GM12878 (cell line): Measurements from ENCODE around the gene APPBP2. TPM values are rescaled to one million over a fixed set of nuclear protein-coding genes. Genes with fewer than 3 reads are reported as not detected.
A peak's percentile ranks its signal among the peaks of the same experiment; 100 is the strongest.

ENCODE experiments used
- ATAC-seq: fragments of 200-7000 bp; cut with Tn5 transposase; 3 replicates; pipeline ENCODE4 v1.9.1; 2020; ENCODE audit warnings: mild to moderate bottlenecking, moderate library complexity
- BruUV-seq: library from RNA; stranded (reverse); fragments of 400-500 nt; replicated peaks from 2 replicates; lab custom pipeline; 2021; lab: Mats Ljungman, UMichigan
- CTCF ChIA-PET: fragments of 300-600 bp; sonication (Branson Sonifier 250); formaldehyde crosslinking; extraction: SDS; loops from one replicate; lab custom pipeline; 2021; ENCODE audit warnings: inconsistent platforms; lab: Yijun Ruan, JAX
- POLR2A ChIA-PET: fragments of 350-600 bp; formaldehyde crosslinking; extraction: SDS; loops from one replicate; lab custom pipeline; 2021; ENCODE audit warnings: inconsistent platforms; lab: Charles Lee
- RAD21 ChIA-PET: fragments of 300-600 bp; sonication (Branson Sonifier 250); formaldehyde crosslinking; loops from one replicate; lab custom pipeline; 2023; ENCODE audit warnings: antibody characterized with exemption; ENCODE audit not compliant: unreplicated experiment; lab: Charles Lee
- SMC1A ChIA-PET: fragments of 300-600 bp; sonication (Branson Sonifier 250); formaldehyde crosslinking; loops from one replicate; lab custom pipeline; 2023; ENCODE audit not compliant: unreplicated experiment, uncharacterized antibody; lab: Charles Lee
- DNase-seq: peaks from one replicate; pipeline ENCODE4 v3.0.0-alpha.2; 2011; ENCODE audit warnings: low read depth, low spot score
- FAIRE-seq: peaks from 3 replicates; lab custom pipeline; 2011; peaks lifted over from hg19 to GRCh38; lab: Jason Lieb, UNC
- H2AFZ ChIP-seq: 2 replicates; pipeline ENCODE4 v1.6.0; 2011; ENCODE audit warnings: low read depth, low read length, control low read depth; ENCODE audit not compliant: control insufficient read depth
- H3K27ac ChIP-seq: 2 replicates; pipeline ENCODE4 v1.5.1; 2011; ENCODE audit warnings: control low read depth; ENCODE audit not compliant: control insufficient read depth, insufficient read depth
- H3K27me3 ChIP-seq, 2 experiments: replicated peaks in 1 of 2; 2 replicates each; pipeline versions ENCODE4 v1.6.0 to v1.6.1; 2011; ENCODE audit warnings: low read length in 1 of 2; ENCODE audit not compliant: control insufficient read depth in 2 of 2, insufficient read depth in 2 of 2
- H3K36me3 ChIP-seq, 2 experiments: 2 replicates each; pipeline ENCODE4 v1.5.1; 2011; ENCODE audit warnings: low read length in 1 of 2; ENCODE audit not compliant: control insufficient read depth in 2 of 2, insufficient read depth in 2 of 2
- H3K4me1 ChIP-seq: 2 replicates; pipeline ENCODE4 v1.6.1; 2011; ENCODE audit warnings: mild to moderate bottlenecking, low read length, moderate library complexity, mixed read lengths; ENCODE audit not compliant: control insufficient read depth, insufficient read depth
- H3K4me2 ChIP-seq: 2 replicates; pipeline ENCODE4 v1.6.0; 2011; ENCODE audit warnings: control low read depth; ENCODE audit not compliant: control insufficient read depth, insufficient read depth
- H3K4me3 ChIP-seq: fragments of 200-600 bp; sonication (generic); 2 replicates; pipeline ENCODE4 v1.5.1; 2016
- H3K79me2 ChIP-seq: 2 replicates; pipeline ENCODE4 v1.6.0; 2011; ENCODE audit warnings: low read length; ENCODE audit not compliant: control insufficient read depth, insufficient read depth
- H3K9ac ChIP-seq: 2 replicates; pipeline ENCODE4 v1.8.0; 2011; ENCODE audit warnings: low read length, control low read depth, mixed read lengths; ENCODE audit not compliant: control insufficient read depth, insufficient read depth
- H3K9me3 ChIP-seq: replicated peaks from 3 replicates; pipeline ENCODE4 v1.5.1; 2011; ENCODE audit warnings: mild to moderate bottlenecking, low read length; ENCODE audit not compliant: control insufficient read depth, insufficient read depth
- H4K20me1 ChIP-seq: 2 replicates; pipeline ENCODE4 v1.6.0; 2011; ENCODE audit not compliant: control insufficient read depth, insufficient read depth
- CHD2 ChIP-seq: IDR thresholded peaks from 2 replicates; pipeline ENCODE4 v1.6.1; 2011; ENCODE audit warnings: low read depth, low read length, improper control_type of control experiment, borderline replicate concordance
- EP300 ChIP-seq, 2 experiments: fragments of 150-350 bp in 1 of 2; IDR thresholded peaks; 2 replicates each; pipeline ENCODE4 v1.6.1; 2011 to 2012; ENCODE audit warnings: low read depth in 2 of 2, low read length in 2 of 2, borderline replicate concordance in 1 of 2, improper control_type of control experiment in 1 of 2, inconsistent platforms in 1 of 2; ENCODE audit not compliant: control insufficient read depth in 1 of 2
- HCFC1 ChIP-seq: fragments of 150-350 bp; IDR thresholded peaks from 2 replicates; pipeline ENCODE4 v1.6.1; 2014; ENCODE audit warnings: low read length
- HDAC2 ChIP-seq: fragments of 200-600 bp; sonication (generic); IDR thresholded peaks from 2 replicates; pipeline ENCODE4 v1.6.1; 2017
- HDGF ChIP-seq: fragments of 450-650 bp; IDR thresholded peaks from 2 replicates; pipeline ENCODE4 v1.6.1; 2016; ENCODE audit warnings: antibody characterized with exemption
- KLF5 ChIP-seq: fragments of 450-650 bp; IDR thresholded peaks from 2 replicates; pipeline ENCODE4 v1.6.1; 2014; ENCODE audit warnings: mild to moderate bottlenecking; ENCODE audit not compliant: partially characterized antibody
- MEF2A ChIP-seq: IDR thresholded peaks from 2 replicates; pipeline ENCODE4 v1.6.1; 2011; ENCODE audit warnings: low read depth, mild to moderate bottlenecking, low read length, moderate library complexity; ENCODE audit not compliant: insufficient read depth
- MTA2 ChIP-seq: fragments of 450-650 bp; IDR thresholded peaks from 2 replicates; pipeline ENCODE4 v1.6.1; 2016; ENCODE audit warnings: low read depth, mild to moderate bottlenecking, moderate library complexity
- MTA3 ChIP-seq: IDR thresholded peaks from 2 replicates; pipeline ENCODE4 v1.6.1; 2012; ENCODE audit warnings: low read length, inconsistent platforms, borderline replicate concordance
- NFIC ChIP-seq: IDR thresholded peaks from 2 replicates; pipeline ENCODE4 v1.6.1; 2012; ENCODE audit warnings: low read depth, mild to moderate bottlenecking, inconsistent platforms, low read length, moderate library complexity
- NFXL1 ChIP-seq: fragments of 450-650 bp; IDR thresholded peaks from 2 replicates; pipeline ENCODE4 v1.6.1; 2017; ENCODE audit warnings: antibody characterized with exemption, mild to moderate bottlenecking, borderline replicate concordance
- NR2C1 ChIP-seq: fragments of 450-650 bp; IDR thresholded peaks from 2 replicates; pipeline ENCODE4 v1.6.1; 2017; ENCODE audit warnings: antibody characterized with exemption, mild to moderate bottlenecking, moderate library complexity
- PML ChIP-seq: IDR thresholded peaks from 2 replicates; pipeline ENCODE4 v1.6.1; 2012; ENCODE audit warnings: low read length, inconsistent platforms
- SUPT20H ChIP-seq: IDR thresholded peaks from 2 replicates; pipeline ENCODE4 v1.6.1; 2011; ENCODE audit warnings: low read depth, mild to moderate bottlenecking, low read length, moderate library complexity, borderline replicate concordance; ENCODE audit not compliant: control insufficient read depth
- ZBED1 ChIP-seq: IDR thresholded peaks from 2 replicates; pipeline ENCODE4 v1.6.1; 2016; ENCODE audit warnings: borderline replicate concordance
- WGBS: methylation state at CpG from one replicate; pipeline ENCODE4 v1.1.6; 2016; ENCODE audit warnings: low lambda C conversion rate; ENCODE audit not compliant: insufficient replicate concordance, insufficient coverage; ENCODE audit errors: missing lambda C conversion rate; 5-methylcytosine and 5-hydroxymethylcytosine counted together
- in situ Hi-C: fragments of 300-500 bp; cut with MboI; formaldehyde crosslinking; loops from 9 replicates; pipeline ENCODE4 v1.14.3; 2018; ENCODE audit warnings: mixed read lengths
- intact Hi-C: fragments of 100-400 bp; cut with micrococcal nuclease; formaldehyde crosslinking; loops from one replicate; pipeline ENCODE4 v1.14.2; 2022; ENCODE audit not compliant: unreplicated experiment
- polyA plus RNA-seq, 11 experiments: library from polyadenylated mRNA; depleted of rRNA in 4 of 11; unstranded in 6 of 11; stranded (reverse) in 5 of 11; fragments of >200 nt; fragmentation: Nextera tagmentation in 4 of 11; fragmentation: Illumina TruSeq in 1 of 11; extraction: Ambion mirVana in 4 of 11; extraction: Trizol in 1 of 11; gene quantifications; 1 replicate in 1 of 11; 2 replicates in 10 of 11; pipeline versions ENCODE4 v1.2.1 to v1.2.3, GENCODE V29; 2011 to 2016; ENCODE audit warnings: inconsistent platforms in 2 of 11, missing spikeins in 2 of 11, low read depth in 1 of 11
- total RNA-seq, 4 experiments: library from RNA; depleted of rRNA in 3 of 4; stranded (reverse); fragments of >200 nt in 3 of 4; fragmentation: Illumina TruSeq in 1 of 4; extraction: Trizol in 1 of 4; gene quantifications; 2 replicates each; pipeline versions ENCODE4 v1.2.1 to v1.2.3, GENCODE V29; 2013 to 2021
- TF ChIP-seq, protein P1 (sequence below): IDR thresholded peaks from 2 replicates; pipeline ENCODE4 v1.6.1; 2011; ENCODE audit warnings: low read depth, low read length, improper control_type of control experiment, borderline replicate concordance
- TF ChIP-seq, protein P2 (sequence below): fragments of 450-650 bp; conservative IDR thresholded peaks from 2 replicates; pipeline ENCODE4 v1.6.1; 2017; ENCODE audit warnings: mild to moderate bottlenecking, moderate library complexity
- TF ChIP-seq, protein P3 (sequence below): IDR thresholded peaks from 2 replicates; pipeline ENCODE4 v1.6.1; 2012; ENCODE audit warnings: low read depth, low read length, improper control_type of control experiment

Gene APPBP2
- total and polyA plus RNA-seq, 10 of the 15 experiments (the other 5 are each of a cell fraction or from before 2014, with no cell fraction given): 4.3 to 30.8 (median 13.1) TPM

DNA sequence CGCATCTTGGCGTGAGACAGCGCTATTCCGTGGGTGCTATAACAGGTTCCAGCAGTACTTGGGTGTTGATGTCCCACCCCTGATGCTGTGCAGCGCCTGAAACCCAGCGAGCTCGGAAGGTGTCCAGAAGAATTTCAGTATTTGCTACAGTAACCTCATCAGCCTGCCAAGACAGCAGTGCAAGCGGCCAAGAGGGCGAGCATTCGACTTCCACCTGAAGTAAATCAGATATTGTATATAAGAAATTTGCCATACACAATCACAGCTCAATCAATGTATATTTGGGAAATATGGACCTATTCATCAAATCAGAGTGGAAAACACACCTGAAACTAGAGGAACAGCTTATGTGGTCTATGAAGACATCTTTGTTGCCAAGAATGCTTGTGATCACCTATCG, 13.0 kb downstream of the APPBP2 start:
- WGBS: 98% methylated on average over 11 of the region's 11 CpGs
- FAIRE-seq: no peak

DNA sequence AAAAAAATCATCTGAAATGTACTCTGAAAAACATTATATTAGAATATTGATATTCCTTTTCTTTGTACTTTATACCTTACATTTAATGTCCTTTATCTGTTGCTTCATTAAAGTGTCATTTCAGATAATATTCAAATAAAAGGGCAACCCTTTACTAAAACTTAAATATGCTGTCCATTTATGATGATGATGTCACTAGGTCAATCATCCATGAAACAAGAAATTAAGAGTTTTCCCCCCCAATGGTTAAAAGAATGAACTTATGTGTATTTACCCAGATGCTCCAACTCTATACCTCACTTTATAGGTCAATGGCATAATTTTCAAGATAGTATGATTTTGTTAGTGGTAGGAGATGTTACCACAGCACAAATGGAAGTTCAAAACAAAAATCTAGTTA, 15.3 kb downstream of the APPBP2 start:
- BruUV-seq: no TSS peak
- ATAC-seq (no peak), FAIRE-seq (no peak), DNase-seq (no peak)
- H3K4me3 ChIP-seq: no peak overlapping the region
- H4K20me1 ChIP-seq: peaks cover 9% of the 10 kb centered on the region; the same call in 1 of the 2 replicates
- SMC1A ChIA-PET: no interaction called here
- intact Hi-C loops: no loop called here
- peaks cover 12% of the 10 kb centered on the region for H3K79me2 ChIP-seq
- POLR2A ChIA-PET: no interaction called here
- CTCF ChIA-PET: no interaction called here
- no peak overlapping the region for H2AFZ ChIP-seq
- no peaks in the 10 kb centered on the region for H3K27me3 ChIP-seq
- H3K4me1 ChIP-seq: no peaks in the 10 kb centered on the region
- H3K9ac ChIP-seq: no peak overlapping the region
- no peak overlapping the region for H3K27ac ChIP-seq
- no peaks in the 10 kb centered on the region for H3K9me3 ChIP-seq
- in situ Hi-C loops: no loop called here
- no peak overlapping the region for H3K4me2 ChIP-seq
- H3K36me3 ChIP-seq: peaks cover 0 to 11% of the 10 kb centered on the region in 2 experiments; a peak in 2 of 4 replicates
- RAD21 ChIA-PET: no interaction called here
- TF ChIP-seq, protein P1, sequence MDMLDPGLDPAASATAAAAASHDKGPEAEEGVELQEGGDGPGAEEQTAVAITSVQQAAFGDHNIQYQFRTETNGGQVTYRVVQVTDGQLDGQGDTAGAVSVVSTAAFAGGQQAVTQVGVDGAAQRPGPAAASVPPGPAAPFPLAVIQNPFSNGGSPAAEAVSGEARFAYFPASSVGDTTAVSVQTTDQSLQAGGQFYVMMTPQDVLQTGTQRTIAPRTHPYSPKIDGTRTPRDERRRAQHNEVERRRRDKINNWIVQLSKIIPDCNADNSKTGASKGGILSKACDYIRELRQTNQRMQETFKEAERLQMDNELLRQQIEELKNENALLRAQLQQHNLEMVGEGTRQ: no peak
- TF ChIP-seq EP300 (IDR thresholded peaks at IDR 0.05; ENCODE audit: borderline replicate concordance in 1 of 2, control insufficient read depth in 1 of 2, low read depth in 2 of 2, low read length in 2 of 2): no peak
- no peak for TF ChIP-seq MEF2A
- TF ChIP-seq MTA2: no peak
- TF ChIP-seq, protein P2, sequence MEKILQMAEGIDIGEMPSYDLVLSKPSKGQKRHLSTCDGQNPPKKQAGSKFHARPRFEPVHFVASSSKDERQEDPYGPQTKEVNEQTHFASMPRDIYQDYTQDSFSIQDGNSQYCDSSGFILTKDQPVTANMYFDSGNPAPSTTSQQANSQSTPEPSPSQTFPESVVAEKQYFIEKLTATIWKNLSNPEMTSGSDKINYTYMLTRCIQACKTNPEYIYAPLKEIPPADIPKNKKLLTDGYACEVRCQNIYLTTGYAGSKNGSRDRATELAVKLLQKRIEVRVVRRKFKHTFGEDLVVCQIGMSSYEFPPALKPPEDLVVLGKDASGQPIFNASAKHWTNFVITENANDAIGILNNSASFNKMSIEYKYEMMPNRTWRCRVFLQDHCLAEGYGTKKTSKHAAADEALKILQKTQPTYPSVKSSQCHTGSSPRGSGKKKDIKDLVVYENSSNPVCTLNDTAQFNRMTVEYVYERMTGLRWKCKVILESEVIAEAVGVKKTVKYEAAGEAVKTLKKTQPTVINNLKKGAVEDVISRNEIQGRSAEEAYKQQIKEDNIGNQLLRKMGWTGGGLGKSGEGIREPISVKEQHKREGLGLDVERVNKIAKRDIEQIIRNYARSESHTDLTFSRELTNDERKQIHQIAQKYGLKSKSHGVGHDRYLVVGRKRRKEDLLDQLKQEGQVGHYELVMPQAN: no peak
- no peak for TF ChIP-seq CHD2
- no peak for TF ChIP-seq PML
- TF ChIP-seq HDGF: no peak
- no peak for TF ChIP-seq NFIC
- no peak for TF ChIP-seq HDAC2
- TF ChIP-seq KLF5: no peak
- TF ChIP-seq ZBED1: no peak
- TF ChIP-seq, protein P3, sequence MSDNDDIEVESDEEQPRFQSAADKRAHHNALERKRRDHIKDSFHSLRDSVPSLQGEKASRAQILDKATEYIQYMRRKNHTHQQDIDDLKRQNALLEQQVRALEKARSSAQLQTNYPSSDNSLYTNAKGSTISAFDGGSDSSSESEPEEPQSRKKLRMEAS: no peak
- no peak for TF ChIP-seq SUPT20H
- no peak for TF ChIP-seq HCFC1

More for the DNA sequence above, 13.0 kb downstream of the APPBP2 start:
- DNase-seq (no peak), ATAC-seq (no peak)
- H3K27ac ChIP-seq: no peak overlapping the region
- TF ChIP-seq MTA3 (no peak), NR2C1 (no peak), HDAC2 (no peak), NFXL1 (peak; percentile 76; the same call in 1 of the 2 replicates)
- no peaks in the 10 kb centered on the region for H3K27me3 ChIP-seq
- ChIA-PET CTCF (no interaction called here), RAD21 (no interaction called here), POLR2A (no interaction called here), SMC1A (interaction anchor here (1.4 kb wide), 1 partner anchor 11 kb away, joined by 4 read pairs; no protein-coding TSS in a partner anchor)
- peaks cover 9% of the 10 kb centered on the region; the same call in 1 of the 2 replicates for H4K20me1 ChIP-seq
- no peak overlapping the region for H3K4me2 ChIP-seq
- peaks cover 0 to 11% of the 10 kb centered on the region in 2 experiments; a peak in 2 of 4 replicates for H3K36me3 ChIP-seq
- no peak overlapping the region for H3K4me3 ChIP-seq
- in situ Hi-C loops: no loop called here
- intact Hi-C loops: no loop called here
- no peak overlapping the region for H2AFZ ChIP-seq
- no TSS peak for BruUV-seq
- H3K9ac ChIP-seq: no peak overlapping the region
- H3K4me1 ChIP-seq: no peaks in the 10 kb centered on the region
- no peaks in the 10 kb centered on the region for H3K9me3 ChIP-seq
- peaks cover 5% of the 10 kb centered on the region for H3K79me2 ChIP-seq
